ENCODE measurements around the gene CCDC154. TPM values are rescaled to one million over a fixed set of nuclear protein-coding genes. Genes with fewer than 3 reads are reported as not detected.

The CCDC154 gene
- total and polyA plus RNA-seq, 10 of the 15 experiments (the other 5 are each of a cell fraction or from before 2014, with no cell fraction given) = 0.06 to 0.26 (median 0.25) TPM; not detected in 7

GRCh38 chr16:1442697-1443096 is 1.7 kb downstream of the CCDC154 start (continued):
- TF ChIP-seq ZBTB11 (CRISPR knock-in tag; IDR thresholded peaks at IDR 0.05) = no peak
- no peak for TF ChIP-seq CHD2 (IDR thresholded peaks at IDR 0.05; ENCODE audit: borderline replicate concordance, low read depth, low read length)
- no peak for TF ChIP-seq CHD1 (IDR thresholded peaks at IDR 0.05; ENCODE audit: low read depth, low read length)
- TF ChIP-seq TAF1 (IDR thresholded peaks at IDR 0.05; ENCODE audit: borderline replicate concordance, low read depth, low read length) = no peak
- TF ChIP-seq SMARCA5 (IDR thresholded peaks at IDR 0.05) = no peak

GRCh38 chr16:1441391-1441829 is 2.9 kb downstream of the CCDC154 start:
- POLR2A ChIA-PET = interaction anchor here (1.1 to 1.3 kb wide), 2 partner anchors 21 kb away, joined by 4 to 5 read pairs; partner anchors contain the start of gene UQCC4
- no peak overlapping the region for H3K27ac ChIP-seq (ENCODE audit: control insufficient read depth, insufficient read depth)
- RAD21 ChIA-PET (ENCODE audit: unreplicated experiment) = interaction anchor here (1.0 to 1.3 kb wide), 2 partner anchors 8 to 12 kb away, joined by 3 read pairs; no protein-coding TSS in a partner anchor
- H3K9ac ChIP-seq (ENCODE audit: control insufficient read depth, insufficient read depth, low read length) = no peak overlapping the region
- 56% methylated on average over 21 of the region's 22 CpGs for WGBS (ENCODE audit: insufficient coverage, insufficient replicate concordance, low lambda C conversion rate, missing lambda C conversion rate)
- BruUV-seq (replicated peaks) = no TSS peak
- H4K20me1 ChIP-seq (ENCODE audit: control insufficient read depth, insufficient read depth) = no peaks in the 10 kb centered on the region
- no peak overlapping the region for H3K4me2 ChIP-seq (ENCODE audit: control insufficient read depth, insufficient read depth)
- FAIRE-seq (no peak), DNase-seq (ENCODE audit: low read depth, low spot score) (no peak), ATAC-seq (no peak)
- H3K27me3 ChIP-seq (replicated peaks in 1 of 2; ENCODE audit: control insufficient read depth in 2 of 2, insufficient read depth in 2 of 2, low read length in 1 of 2) = no peaks in the 10 kb centered on the region
- no peak overlapping the region for H2AFZ ChIP-seq (ENCODE audit: control insufficient read depth, low read depth, low read length)
- SMC1A ChIA-PET (ENCODE audit: uncharacterized antibody, unreplicated experiment) = no interaction called here
- no peaks in the 10 kb centered on the region for H3K79me2 ChIP-seq (ENCODE audit: control insufficient read depth, insufficient read depth, low read length)
- no peaks in the 10 kb centered on the region for H3K9me3 ChIP-seq (replicated peaks; ENCODE audit: control insufficient read depth, insufficient read depth, low read length)
- no peak overlapping the region for H3K4me3 ChIP-seq
- H3K36me3 ChIP-seq (ENCODE audit: control insufficient read depth in 2 of 2, insufficient read depth in 2 of 2, low read length in 1 of 2) = no peaks in the 10 kb centered on the region
- in situ Hi-C loops (cut with MboI) = no loop called here
- intact Hi-C loops (cut with micrococcal nuclease; ENCODE audit: unreplicated experiment) = no loop called here
- H3K4me1 ChIP-seq (ENCODE audit: control insufficient read depth, insufficient read depth, low read length) = no peaks in the 10 kb centered on the region
- CTCF ChIA-PET = no interaction called here
- no peak for TF ChIP-seq EGR1 (IDR thresholded peaks at IDR 0.05; ENCODE audit: borderline replicate concordance in 1 of 2, low read depth in 2 of 2, low read length in 2 of 2)
- no peak for TF ChIP-seq ASH2L (IDR thresholded peaks at IDR 0.05; ENCODE audit: borderline replicate concordance, low read depth)
- no peak for TF ChIP-seq ZBTB11 (CRISPR knock-in tag; IDR thresholded peaks at IDR 0.05)
- no peak for TF ChIP-seq CHD1 (IDR thresholded peaks at IDR 0.05; ENCODE audit: low read depth, low read length)
- TF ChIP-seq ZNF384 (IDR thresholded peaks at IDR 0.05; ENCODE audit: borderline replicate concordance, low read depth, low read length) = no peak
- no peak for TF ChIP-seq YY1 (IDR thresholded peaks at IDR 0.05; ENCODE audit: low read depth, low read length)
- TF ChIP-seq TBL1XR1 (IDR thresholded peaks at IDR 0.05; ENCODE audit: low read depth, low read length) = no peak
- TF ChIP-seq MEF2A (IDR thresholded peaks at IDR 0.05; ENCODE audit: insufficient read depth, low read depth, low read length) = no peak
- TF ChIP-seq IKZF2 (IDR thresholded peaks at IDR 0.05) = no peak
- TF ChIP-seq BCL11A (IDR thresholded peaks at IDR 0.05; ENCODE audit: low read depth, low read length) = no peak
- no peak for TF ChIP-seq NFYB (IDR thresholded peaks at IDR 0.05; ENCODE audit: insufficient read depth, low read depth, low read length)
- no peak for TF ChIP-seq ZNF217 (IDR thresholded peaks at IDR 0.05)
- TF ChIP-seq RB1 (IDR thresholded peaks at IDR 0.05; ENCODE audit: borderline replicate concordance) = no peak
- TF ChIP-seq ZBED1 (IDR thresholded peaks at IDR 0.05; ENCODE audit: borderline replicate concordance) = no peak

Measured in GM12878 (cell line).